ENCODE results near the gene ECHDC1. TPM values are rescaled to one million over a fixed set of nuclear protein-coding genes. Genes with fewer than 3 reads are reported as not detected.

ECHDC1 gene
- total and polyA plus RNA-seq, 2 of the 8 experiments (the other 6 are each of a cell fraction or from before 2014, with no cell fraction given): 11.3 to 60.5 TPM

GRCh38 chr6:127342946-127343808, at the start of gene ECHDC1 (continued):
- peak; percentile 87 for TF ChIP-seq E2F6 (IDR thresholded peaks at IDR 0.05)
- TF ChIP-seq CREB1 (IDR thresholded peaks at IDR 0.05): no peak
- TF ChIP-seq KDM4A (IDR thresholded peaks at IDR 0.05; ENCODE audit: low read depth, low read length, severe bottlenecking): peak; percentile 97
- TF ChIP-seq MAX (IDR thresholded peaks at IDR 0.05): peak; percentile 88
- no peak for TF ChIP-seq ATF2 (IDR thresholded peaks at IDR 0.05; ENCODE audit: low read length)
- peak; percentile 32 to 41; a peak in 2 of 3 replicates for TF ChIP-seq POLR2A (IDR thresholded peaks at IDR 0.05; ENCODE audit: control extremely low read depth in 1 of 2, low read depth in 2 of 2, low read length in 2 of 2)
- TF ChIP-seq RNF2 (IDR thresholded peaks at IDR 0.05; ENCODE audit: borderline replicate concordance, low read depth, low read length, missing control alignments, poor library complexity, severe bottlenecking): no peak
- TF ChIP-seq TAF1 (IDR thresholded peaks at IDR 0.05; ENCODE audit: low read depth, low read length): peak; percentile 66
- peak; percentile 78 for TF ChIP-seq CHD2 (IDR thresholded peaks at IDR 0.05; ENCODE audit: low read length)
- peak; percentile 50 for TF ChIP-seq PHF8 (conservative IDR thresholded peaks at IDR 0.05; ENCODE audit: low read depth, low read length)
- no peak for TF ChIP-seq CTCF (IDR thresholded peaks at IDR 0.05; ENCODE audit: control extremely low read depth in 1 of 3, insufficient read depth in 1 of 3, low read depth in 1 of 3, low read length in 3 of 3)
- TF ChIP-seq SUZ12 (IDR thresholded peaks at IDR 0.05; ENCODE audit: low read length): peak; percentile 35; the same call in 1 of the 2 replicates
- TF ChIP-seq TBP (IDR thresholded peaks at IDR 0.05; ENCODE audit: low read depth, low read length): peak; percentile 40
- TF ChIP-seq USF2 (IDR thresholded peaks at IDR 0.05; ENCODE audit: low read length): peak; percentile 44
- 0 out of 2 replicates have a peak, but pooled peaks have one; percentile 1 for TF ChIP-seq SP4 (IDR thresholded peaks at IDR 0.05; ENCODE audit: low read length)
- TF ChIP-seq POLR2AphosphoS5 (IDR thresholded peaks at IDR 0.05; ENCODE audit: low read depth, low read length): peak; percentile 75; the same call in 1 of the 2 replicates
- TF ChIP-seq ASH2L (IDR thresholded peaks at IDR 0.05; ENCODE audit: low read length): peak; percentile 96
